Measurements from ENCODE around the gene GPRIN2. TPM values are rescaled to one million over a fixed set of nuclear protein-coding genes. Genes with fewer than 3 reads are reported as not detected.
"Not testable (repeated sequence)": the region's sequence is repeated elsewhere in the genome, so short reads cannot be mapped to it uniquely, and the experiment has no call there.

The GPRIN2 gene
- total and polyA plus RNA-seq, 3 donors from 2014 or later = 4.3 to 5.7 (median 4.9) TPM

DNA sequence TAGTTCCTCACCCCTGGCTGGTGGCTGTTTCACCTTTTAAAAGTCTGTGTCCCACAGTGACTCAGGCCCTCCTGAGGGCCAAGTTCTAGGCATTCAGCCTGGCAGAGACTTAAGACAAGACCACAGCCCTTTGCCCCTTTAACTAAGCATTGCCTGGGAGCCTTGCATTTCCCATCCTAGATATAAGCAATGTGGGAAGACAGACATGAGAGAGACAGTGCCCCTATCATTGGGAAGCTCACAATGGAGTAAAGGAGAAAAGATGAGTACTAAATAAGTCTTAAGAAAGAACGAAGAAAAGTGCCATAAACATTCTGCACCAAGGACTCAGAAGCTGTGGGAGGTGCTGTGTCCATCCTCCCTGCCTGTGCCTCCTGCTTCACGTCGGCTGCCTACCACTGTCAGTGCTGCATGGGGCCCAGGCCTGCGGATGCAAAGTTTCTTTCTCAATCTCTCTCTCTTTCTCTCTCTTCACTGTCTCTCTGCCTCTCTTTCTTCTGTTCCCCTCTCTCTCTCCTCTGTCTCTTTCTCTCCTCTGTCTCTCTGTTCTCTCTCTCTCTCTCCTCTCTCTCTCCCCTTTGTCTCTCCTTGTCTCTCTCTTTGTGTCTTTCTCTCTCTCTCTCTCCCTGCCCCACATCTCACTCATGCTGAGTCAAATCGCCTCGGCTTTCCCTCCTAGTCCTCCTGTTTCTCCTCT lies 21.5 kb downstream of the GPRIN2 start:
- Histone ChIP-seq H3K27ac (no peak overlapping the region), H3K4me1 (no peaks in the 10 kb centered on the region), H3K36me3 (ENCODE audit: low read depth, missing control alignments) (no peaks in the 10 kb centered on the region), H3K4me3 (no peak overlapping the region), H3K9me3 (no peaks in the 10 kb centered on the region), H3K27me3 (no peaks in the 10 kb centered on the region)
- intact Hi-C loops (cut with DNase I; ENCODE audit: low total_unique reads) = no loop called here
- 75 to 77% methylated on average over 6 of the region's 6 CpGs for WGBS, 2 donors
- TF ChIP-seq, protein P1, sequence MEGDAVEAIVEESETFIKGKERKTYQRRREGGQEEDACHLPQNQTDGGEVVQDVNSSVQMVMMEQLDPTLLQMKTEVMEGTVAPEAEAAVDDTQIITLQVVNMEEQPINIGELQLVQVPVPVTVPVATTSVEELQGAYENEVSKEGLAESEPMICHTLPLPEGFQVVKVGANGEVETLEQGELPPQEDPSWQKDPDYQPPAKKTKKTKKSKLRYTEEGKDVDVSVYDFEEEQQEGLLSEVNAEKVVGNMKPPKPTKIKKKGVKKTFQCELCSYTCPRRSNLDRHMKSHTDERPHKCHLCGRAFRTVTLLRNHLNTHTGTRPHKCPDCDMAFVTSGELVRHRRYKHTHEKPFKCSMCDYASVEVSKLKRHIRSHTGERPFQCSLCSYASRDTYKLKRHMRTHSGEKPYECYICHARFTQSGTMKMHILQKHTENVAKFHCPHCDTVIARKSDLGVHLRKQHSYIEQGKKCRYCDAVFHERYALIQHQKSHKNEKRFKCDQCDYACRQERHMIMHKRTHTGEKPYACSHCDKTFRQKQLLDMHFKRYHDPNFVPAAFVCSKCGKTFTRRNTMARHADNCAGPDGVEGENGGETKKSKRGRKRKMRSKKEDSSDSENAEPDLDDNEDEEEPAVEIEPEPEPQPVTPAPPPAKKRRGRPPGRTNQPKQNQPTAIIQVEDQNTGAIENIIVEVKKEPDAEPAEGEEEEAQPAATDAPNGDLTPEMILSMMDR (IDR thresholded peaks at IDR 0.05) = no peak
- TF ChIP-seq POLR2A (IDR thresholded peaks at IDR 0.05) = no peak
- DNase-seq = no peak

DNA sequence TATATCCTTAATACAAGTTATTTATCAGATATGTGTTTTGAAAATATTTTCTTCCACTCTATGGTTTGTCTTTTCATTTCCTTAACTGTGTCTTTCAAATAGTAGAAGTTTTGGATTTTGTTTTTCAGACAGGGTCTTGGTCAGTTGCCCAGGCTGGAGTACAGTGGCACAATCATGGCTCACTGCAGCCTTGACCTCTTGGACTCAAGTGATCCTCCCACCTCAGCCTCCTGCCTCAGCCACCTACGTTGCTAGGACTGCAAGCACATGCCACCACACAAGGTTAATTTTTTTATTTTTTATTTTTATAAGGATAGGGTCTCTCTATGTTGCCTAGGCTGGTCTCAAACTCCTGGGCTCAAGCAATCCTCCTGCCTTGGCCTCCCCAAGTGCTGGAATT lies 24.2 kb downstream of the GPRIN2 start:
- H3K4me3 ChIP-seq; H3K4me1 ChIP-seq; DNase-seq; H3K27me3 ChIP-seq; H3K36me3 ChIP-seq (ENCODE audit: low read depth, missing control alignments); H3K27ac ChIP-seq; intact Hi-C loops (cut with DNase I; ENCODE audit: low total_unique reads); H3K9me3 ChIP-seq: not testable (repeated sequence)
- WGBS, 2 donors = 35 to 47% methylated on average over 1 of the region's 1 CpG

DNA sequence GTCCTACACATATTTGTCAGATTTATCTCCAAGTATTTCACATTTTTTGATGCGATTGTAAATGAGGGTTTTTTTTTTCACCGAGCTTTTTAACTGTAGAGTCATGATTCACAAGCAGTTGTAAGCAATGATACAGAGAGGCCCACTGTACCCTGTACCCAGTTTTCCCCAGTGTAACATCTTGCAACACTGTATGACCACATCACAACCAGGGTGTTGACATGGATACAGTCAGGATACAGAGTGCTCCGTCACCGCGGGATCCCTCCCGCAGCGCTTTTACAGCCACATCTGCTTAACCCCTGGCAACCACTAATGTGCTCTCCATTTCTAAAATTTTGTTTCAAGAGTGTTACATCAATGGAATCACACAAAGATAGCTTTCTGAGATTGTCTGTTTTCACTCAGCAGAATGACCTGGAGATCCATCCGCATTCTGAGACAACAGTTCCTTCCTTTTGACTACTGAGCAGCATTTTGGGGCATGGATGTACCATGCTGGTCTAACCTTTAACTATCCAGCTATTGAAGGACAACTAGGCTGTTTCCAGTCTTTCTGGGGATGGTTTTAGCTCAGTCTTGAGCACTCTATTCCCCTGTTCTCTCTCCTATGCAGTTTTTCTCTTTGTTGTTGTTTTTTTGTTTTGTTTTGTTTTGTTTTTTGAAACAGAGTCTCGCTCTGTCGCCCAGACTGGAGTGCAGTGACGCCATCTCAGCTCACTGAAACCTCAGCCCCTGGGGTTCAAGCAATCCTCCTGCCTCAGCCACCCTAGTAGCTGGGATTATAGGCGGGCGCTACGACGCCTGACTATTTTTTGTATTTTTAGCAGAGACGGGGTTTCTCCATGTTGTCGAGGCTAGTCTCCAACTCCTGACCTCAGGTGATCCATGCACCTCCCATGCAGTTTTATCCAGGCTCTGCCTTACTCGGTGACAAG lies 25.9 kb downstream of the GPRIN2 start:
- TF ChIP-seq, protein P1 (IDR thresholded peaks at IDR 0.05) = no peak
- TF ChIP-seq POLR2A (IDR thresholded peaks at IDR 0.05) = no peak
- 83 to 87% methylated on average over 18 of the region's 18 CpGs for WGBS, 2 donors
- H3K9me3 ChIP-seq = no peaks in the 10 kb centered on the region
- DNase-seq = no peak
- H3K4me3 ChIP-seq = no peak overlapping the region
- intact Hi-C loops (cut with DNase I; ENCODE audit: low total_unique reads) = no loop called here
- no peak overlapping the region for H3K27ac ChIP-seq
- no peaks in the 10 kb centered on the region for H3K27me3 ChIP-seq
- no peaks in the 10 kb centered on the region for H3K4me1 ChIP-seq
- no peaks in the 10 kb centered on the region for H3K36me3 ChIP-seq (ENCODE audit: low read depth, missing control alignments)

DNA sequence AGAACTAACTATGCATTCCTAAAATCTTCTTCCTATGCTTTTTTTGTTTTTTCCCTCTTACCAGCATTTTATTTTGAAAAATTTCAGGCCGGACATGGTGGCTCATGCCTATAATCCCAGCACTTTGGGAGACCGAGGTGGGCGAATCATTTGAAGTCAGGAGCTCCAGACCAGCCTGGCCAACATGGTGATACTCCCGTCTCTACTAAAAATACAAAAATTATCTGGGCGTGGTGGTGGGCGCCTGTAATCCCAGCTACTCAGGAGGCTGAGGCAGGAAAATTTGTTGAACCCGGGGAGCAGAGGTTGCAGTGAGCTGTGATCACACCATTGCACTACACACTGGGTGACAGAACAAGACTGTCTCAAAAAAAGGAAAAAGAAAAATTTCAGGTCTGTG lies 26.7 kb downstream of the GPRIN2 start:
- H3K4me3 ChIP-seq; intact Hi-C loops (cut with DNase I; ENCODE audit: low total_unique reads); DNase-seq; H3K36me3 ChIP-seq (ENCODE audit: low read depth, missing control alignments); H3K27me3 ChIP-seq; H3K27ac ChIP-seq; H3K9me3 ChIP-seq; H3K4me1 ChIP-seq: not testable (repeated sequence)
- 85 to 87% methylated on average over 7 of the region's 7 CpGs for WGBS, 2 donors

DNA sequence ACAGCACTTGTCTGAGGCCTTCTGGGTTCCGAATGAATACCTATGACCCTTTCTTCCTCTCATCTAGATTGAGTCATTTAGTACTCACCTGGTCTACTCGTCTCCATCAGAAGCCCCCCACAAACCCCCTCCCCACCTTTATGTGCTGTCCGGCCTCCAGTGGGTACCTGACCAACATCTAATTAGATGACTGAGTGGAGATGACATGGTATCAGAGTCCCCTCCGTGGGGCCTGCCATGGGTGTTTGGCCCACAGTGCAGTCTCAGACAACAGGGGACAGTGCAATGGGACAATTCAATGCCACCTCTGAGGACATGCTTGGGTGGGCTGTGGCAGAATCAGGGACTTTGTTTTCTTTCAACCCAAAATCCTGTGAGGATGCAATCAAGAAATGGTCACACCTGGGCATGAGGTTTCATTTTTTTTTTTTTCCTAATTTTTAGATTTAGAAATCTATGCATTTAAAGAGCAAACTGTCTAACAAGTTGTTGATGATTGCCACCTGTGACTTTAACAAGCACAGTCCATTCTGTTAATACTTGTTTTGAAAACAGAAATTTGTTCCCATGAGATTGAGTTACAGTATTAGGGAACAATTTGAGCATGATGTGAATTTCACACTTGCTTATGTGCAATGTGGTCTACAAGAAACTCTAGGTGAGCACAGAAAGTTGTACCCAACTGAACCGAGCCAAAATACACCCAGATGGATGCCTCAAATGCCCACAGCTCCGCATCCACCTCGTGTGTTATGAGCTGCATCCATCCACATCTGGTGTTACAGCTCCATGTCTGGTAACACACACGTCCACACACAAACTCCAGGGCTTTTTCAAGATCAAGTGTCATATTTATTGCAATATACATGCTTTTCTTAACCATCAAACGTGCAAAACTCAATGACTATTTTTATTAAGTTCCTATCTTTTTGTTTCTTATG lies 27.5 kb downstream of the GPRIN2 start:
- Histone ChIP-seq H3K4me3 (no peak overlapping the region), H3K27ac (no peak overlapping the region), H3K4me1 (peaks cover 8% of the 10 kb centered on the region), H3K9me3 (no peaks in the 10 kb centered on the region), H3K36me3 (ENCODE audit: low read depth, missing control alignments) (no peaks in the 10 kb centered on the region), H3K27me3 (no peaks in the 10 kb centered on the region)
- WGBS, 2 donors = 87 to 88% methylated on average over 9 of the region's 9 CpGs
- no peak for TF ChIP-seq POLR2A (IDR thresholded peaks at IDR 0.05)
- TF ChIP-seq, protein P1 (IDR thresholded peaks at IDR 0.05) = no peak
- DNase-seq = no peak
- intact Hi-C loops (cut with DNase I; ENCODE audit: low total_unique reads) = no loop called here

Data from testis (tissue), 3 donors.